CD4-positive, alpha-beta T cell treated with Interleukin-4 for 4 hours (primary cell): ENCODE results near the gene NAA60.

Experiments used
- DNase-seq: peaks from one replicate; pipeline ENCODE4 v3.0.0-alpha.2; 2020

The NAA60 gene

GRCh38 chr16:3511286-3512180, 68.1 kb downstream of the NAA60 start:
- no peak for DNase-seq

- no peak for DNase-seq
Observed at GRCh38 chr16:3513892-3514583, 70.6 kb downstream of the NAA60 start.

GRCh38 chr16:3514621-3515020, 71.1 kb downstream of the NAA60 start:
- DNase-seq: no peak

- DNase-seq: no peak
Observed at GRCh38 chr16:3515897-3516296, 72.4 kb downstream of the NAA60 start.

- no peak for DNase-seq
Observed at GRCh38 chr16:3518292-3518985, 75.0 kb downstream of the NAA60 start.

- no peak for DNase-seq
Observed at GRCh38 chr16:3518986-3519348, 75.5 kb downstream of the NAA60 start.

- DNase-seq: no peak
Observed at GRCh38 chr16:3519581-3519980, 76.1 kb downstream of the NAA60 start.

- no peak for DNase-seq
Observed at GRCh38 chr16:3520413-3520812, 76.9 kb downstream of the NAA60 start.

GRCh38 chr16:3520841-3521240, 77.4 kb downstream of the NAA60 start:
- DNase-seq: no peak

GRCh38 chr16:3523281-3523680, 79.8 kb downstream of the NAA60 start:
- no peak for DNase-seq

- no peak for DNase-seq
Observed at GRCh38 chr16:3525951-3526350, 82.5 kb downstream of the NAA60 start.

- peak; percentile 45 for DNase-seq
Observed at GRCh38 chr16:3527216-3527829, 83.8 kb downstream of the NAA60 start.

- DNase-seq: no peak
Observed at GRCh38 chr16:3528406-3528805, 84.9 kb downstream of the NAA60 start.

- no peak for DNase-seq
Observed at GRCh38 chr16:3529175-3529574, 85.7 kb downstream of the NAA60 start.

- no peak for DNase-seq
Observed at GRCh38 chr16:3530371-3530914, 87.0 kb downstream of the NAA60 start.

GRCh38 chr16:3532741-3533140, 89.3 kb downstream of the NAA60 start:
- no peak for DNase-seq

- DNase-seq: no peak
Observed at GRCh38 chr16:3534126-3534525, 90.6 kb downstream of the NAA60 start.

GRCh38 chr16:3536271-3536731, 92.8 kb downstream of the NAA60 start:
- no peak for DNase-seq
